SK-N-SH treated with all-trans-retinoic acid at 6 μM for 48 hours (cell line): ENCODE results near the gene TMEM229B.

Source experiments
- GLIS3 ChIP-seq: fragments of 250-450 bp; sonication (Bioruptor Pico); IDR thresholded peaks from 2 replicates; pipeline ENCODE4 v1.5.0; 2020; ENCODE audit warnings: mild to moderate bottlenecking, moderate library complexity
- RARB ChIP-seq: fragments of 250-450 bp; sonication (Bioruptor Pico); IDR thresholded peaks from 2 replicates; pipeline ENCODE4 v1.8.0; 2021; ENCODE audit warnings: mild to moderate bottlenecking, moderate library complexity
- ZC3H10 ChIP-seq: fragments of 250-450 bp; sonication (Bioruptor Pico); IDR thresholded peaks from 2 replicates; pipeline ENCODE4 v1.5.1; 2021; ENCODE audit warnings: mild to moderate bottlenecking, moderate library complexity

GRCh38 chr14:67424539-67424938 lies 64.0 kb downstream of the TMEM229B start:
- no peak for TF ChIP-seq GLIS3 (CRISPR knock-in tag)
- TF ChIP-seq RARB (CRISPR knock-in tag), result no peak
- no peak for TF ChIP-seq ZC3H10 (CRISPR knock-in tag)
